Measurements from ENCODE around the gene CYLD. TPM values are rescaled to one million over a fixed set of nuclear protein-coding genes. Genes with fewer than 3 reads are reported as not detected.

The CYLD gene
- total and polyA plus RNA-seq, 2 experiments from 2014 or later: 6.9 to 30.9 TPM

DNA sequence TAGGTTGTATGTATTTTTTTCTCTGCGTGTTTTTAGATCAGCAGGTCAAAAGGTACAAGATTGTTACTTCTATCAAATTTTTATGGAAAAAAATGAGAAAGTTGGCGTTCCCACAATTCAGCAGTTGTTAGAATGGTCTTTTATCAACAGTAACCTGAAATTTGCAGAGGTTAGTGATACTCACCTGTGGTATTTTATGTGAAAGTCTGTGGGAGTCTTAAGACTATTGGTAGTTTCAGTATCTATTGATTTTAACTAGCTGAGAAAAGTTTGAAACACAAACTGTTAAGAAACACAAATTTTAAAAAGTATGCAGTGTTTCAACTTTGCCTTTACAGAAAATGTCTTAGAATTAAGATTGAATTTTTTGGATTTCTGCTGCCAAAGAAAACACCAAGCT, 49.6 kb downstream of the CYLD start:
- no peak for ATAC-seq

DNA sequence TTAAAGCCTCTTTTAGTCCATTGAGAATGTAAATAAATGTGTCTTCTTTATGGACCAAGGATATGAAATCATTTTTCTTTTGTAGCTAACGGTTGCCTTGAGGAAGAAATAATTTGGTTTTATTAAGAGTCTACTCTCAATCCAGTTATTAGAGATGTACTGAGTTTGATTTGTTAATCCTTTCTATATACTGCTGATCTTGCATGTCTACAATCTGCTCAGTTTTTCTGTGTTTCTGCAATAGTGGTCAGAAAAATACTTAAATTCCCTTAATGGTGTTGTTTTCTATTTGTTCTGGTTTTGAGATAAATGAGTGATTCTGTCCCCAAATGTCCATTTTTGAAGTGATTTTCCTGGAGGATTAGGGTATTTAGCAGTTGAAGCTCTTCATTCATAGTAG, 54.9 kb downstream of the CYLD start:
- no peak overlapping the region for H3K27ac ChIP-seq (ENCODE audit: low read depth)
- H3K4me3 ChIP-seq: no peak overlapping the region
- TF ChIP-seq POLR2AphosphoS5 (IDR thresholded peaks at IDR 0.05; ENCODE audit: low read depth) (no peak), EZH2 (IDR thresholded peaks at IDR 0.05; ENCODE audit: low read depth, unreplicated experiment) (no peak), CREB1 (CRISPR knock-in tag; IDR thresholded peaks at IDR 0.05; ENCODE audit: low read depth) (no peak), STAT1 (IDR thresholded peaks at IDR 0.05; ENCODE audit: unreplicated experiment) (no peak), ZNF114 (CRISPR knock-in tag; IDR thresholded peaks at IDR 0.05) (no peak), ZNF331 (CRISPR knock-in tag; IDR thresholded peaks at IDR 0.05; ENCODE audit: low read depth) (no peak), NANOG (IDR thresholded peaks at IDR 0.05; ENCODE audit: borderline replicate concordance) (no peak)
- TF ChIP-seq, protein P1, sequence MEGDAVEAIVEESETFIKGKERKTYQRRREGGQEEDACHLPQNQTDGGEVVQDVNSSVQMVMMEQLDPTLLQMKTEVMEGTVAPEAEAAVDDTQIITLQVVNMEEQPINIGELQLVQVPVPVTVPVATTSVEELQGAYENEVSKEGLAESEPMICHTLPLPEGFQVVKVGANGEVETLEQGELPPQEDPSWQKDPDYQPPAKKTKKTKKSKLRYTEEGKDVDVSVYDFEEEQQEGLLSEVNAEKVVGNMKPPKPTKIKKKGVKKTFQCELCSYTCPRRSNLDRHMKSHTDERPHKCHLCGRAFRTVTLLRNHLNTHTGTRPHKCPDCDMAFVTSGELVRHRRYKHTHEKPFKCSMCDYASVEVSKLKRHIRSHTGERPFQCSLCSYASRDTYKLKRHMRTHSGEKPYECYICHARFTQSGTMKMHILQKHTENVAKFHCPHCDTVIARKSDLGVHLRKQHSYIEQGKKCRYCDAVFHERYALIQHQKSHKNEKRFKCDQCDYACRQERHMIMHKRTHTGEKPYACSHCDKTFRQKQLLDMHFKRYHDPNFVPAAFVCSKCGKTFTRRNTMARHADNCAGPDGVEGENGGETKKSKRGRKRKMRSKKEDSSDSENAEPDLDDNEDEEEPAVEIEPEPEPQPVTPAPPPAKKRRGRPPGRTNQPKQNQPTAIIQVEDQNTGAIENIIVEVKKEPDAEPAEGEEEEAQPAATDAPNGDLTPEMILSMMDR (conservative IDR thresholded peaks at IDR 0.05; ENCODE audit: low read depth in 2 of 2): no peak
- TF ChIP-seq, protein P2, sequence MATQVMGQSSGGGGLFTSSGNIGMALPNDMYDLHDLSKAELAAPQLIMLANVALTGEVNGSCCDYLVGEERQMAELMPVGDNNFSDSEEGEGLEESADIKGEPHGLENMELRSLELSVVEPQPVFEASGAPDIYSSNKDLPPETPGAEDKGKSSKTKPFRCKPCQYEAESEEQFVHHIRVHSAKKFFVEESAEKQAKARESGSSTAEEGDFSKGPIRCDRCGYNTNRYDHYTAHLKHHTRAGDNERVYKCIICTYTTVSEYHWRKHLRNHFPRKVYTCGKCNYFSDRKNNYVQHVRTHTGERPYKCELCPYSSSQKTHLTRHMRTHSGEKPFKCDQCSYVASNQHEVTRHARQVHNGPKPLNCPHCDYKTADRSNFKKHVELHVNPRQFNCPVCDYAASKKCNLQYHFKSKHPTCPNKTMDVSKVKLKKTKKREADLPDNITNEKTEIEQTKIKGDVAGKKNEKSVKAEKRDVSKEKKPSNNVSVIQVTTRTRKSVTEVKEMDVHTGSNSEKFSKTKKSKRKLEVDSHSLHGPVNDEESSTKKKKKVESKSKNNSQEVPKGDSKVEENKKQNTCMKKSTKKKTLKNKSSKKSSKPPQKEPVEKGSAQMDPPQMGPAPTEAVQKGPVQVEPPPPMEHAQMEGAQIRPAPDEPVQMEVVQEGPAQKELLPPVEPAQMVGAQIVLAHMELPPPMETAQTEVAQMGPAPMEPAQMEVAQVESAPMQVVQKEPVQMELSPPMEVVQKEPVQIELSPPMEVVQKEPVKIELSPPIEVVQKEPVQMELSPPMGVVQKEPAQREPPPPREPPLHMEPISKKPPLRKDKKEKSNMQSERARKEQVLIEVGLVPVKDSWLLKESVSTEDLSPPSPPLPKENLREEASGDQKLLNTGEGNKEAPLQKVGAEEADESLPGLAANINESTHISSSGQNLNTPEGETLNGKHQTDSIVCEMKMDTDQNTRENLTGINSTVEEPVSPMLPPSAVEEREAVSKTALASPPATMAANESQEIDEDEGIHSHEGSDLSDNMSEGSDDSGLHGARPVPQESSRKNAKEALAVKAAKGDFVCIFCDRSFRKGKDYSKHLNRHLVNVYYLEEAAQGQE (IDR thresholded peaks at IDR 0.05; ENCODE audit: unreplicated experiment): no peak
- TF ChIP-seq, protein P3, sequence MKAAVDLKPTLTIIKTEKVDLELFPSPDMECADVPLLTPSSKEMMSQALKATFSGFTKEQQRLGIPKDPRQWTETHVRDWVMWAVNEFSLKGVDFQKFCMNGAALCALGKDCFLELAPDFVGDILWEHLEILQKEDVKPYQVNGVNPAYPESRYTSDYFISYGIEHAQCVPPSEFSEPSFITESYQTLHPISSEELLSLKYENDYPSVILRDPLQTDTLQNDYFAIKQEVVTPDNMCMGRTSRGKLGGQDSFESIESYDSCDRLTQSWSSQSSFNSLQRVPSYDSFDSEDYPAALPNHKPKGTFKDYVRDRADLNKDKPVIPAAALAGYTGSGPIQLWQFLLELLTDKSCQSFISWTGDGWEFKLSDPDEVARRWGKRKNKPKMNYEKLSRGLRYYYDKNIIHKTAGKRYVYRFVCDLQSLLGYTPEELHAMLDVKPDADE (IDR thresholded peaks at IDR 0.05): no peak

More for the DNA sequence above, 49.6 kb downstream of the CYLD start:
- H3K27me3 ChIP-seq (ENCODE audit: insufficient read depth): no peaks in the 10 kb centered on the region
- no peaks in the 10 kb centered on the region for H3K4me1 ChIP-seq (ENCODE audit: insufficient read depth)
- Mint-ChIP-seq H3K27me3 (ENCODE audit: insufficient read depth, low read depth, poor library complexity) (no peaks in the 10 kb centered on the region), H3K4me3 (no peak overlapping the region), H3K4me1 (no peaks in the 10 kb centered on the region), H3K9me3 (peaks cover 13% of the 10 kb centered on the region), H3K36me3 (ENCODE audit: low read depth) (peaks cover 18% of the 10 kb centered on the region), H3K27ac (no peak overlapping the region)
- no peaks in the 10 kb centered on the region for H3F3A ChIP-seq (replicated peaks; ENCODE audit: low read depth)
- H2AFZ ChIP-seq: no peak overlapping the region
- H3K9me2 ChIP-seq (ENCODE audit: insufficient read depth): no peaks in the 10 kb centered on the region
- no peak overlapping the region for H3K4me2 ChIP-seq
- no peak overlapping the region for H3K4me3 ChIP-seq
- H3K36me3 ChIP-seq (ENCODE audit: insufficient read depth): 0 out of 2 replicates have a peak, but pooled peaks cover 4% of the 10 kb centered on the region
- H3K79me2 ChIP-seq (replicated peaks; ENCODE audit: insufficient read depth): no peaks in the 10 kb centered on the region
- no peaks in the 10 kb centered on the region for H4K20me1 ChIP-seq (replicated peaks; ENCODE audit: insufficient read depth)
- TF ChIP-seq NANOG (IDR thresholded peaks at IDR 0.05; ENCODE audit: borderline replicate concordance): no peak
- no peak for DNase-seq (ENCODE audit: low spot score)
- no peak overlapping the region for H3K27ac ChIP-seq (ENCODE audit: low read depth)

More for the DNA sequence above, 54.9 kb downstream of the CYLD start:
- no peaks in the 10 kb centered on the region for H3K36me3 ChIP-seq (ENCODE audit: insufficient read depth)
- H3K27ac Mint-ChIP-seq: no peak overlapping the region
- H3K4me3 Mint-ChIP-seq: no peak overlapping the region
- H3K4me2 ChIP-seq: no peak overlapping the region
- no peaks in the 10 kb centered on the region for H3K9me3 Mint-ChIP-seq
- H3K27me3 Mint-ChIP-seq (ENCODE audit: insufficient read depth, low read depth, poor library complexity): no peaks in the 10 kb centered on the region
- DNase-seq (ENCODE audit: low spot score) (no peak), ATAC-seq (no peak)
- no peaks in the 10 kb centered on the region for H3K4me1 ChIP-seq (ENCODE audit: insufficient read depth)
- H3K4me1 Mint-ChIP-seq: peaks cover 5% of the 10 kb centered on the region; the same call in 2 of the 3 replicates
- no peaks in the 10 kb centered on the region for H3K27me3 ChIP-seq (ENCODE audit: insufficient read depth)
- no peaks in the 10 kb centered on the region for H3K9me2 ChIP-seq (ENCODE audit: insufficient read depth)
- H4K20me1 ChIP-seq (replicated peaks; ENCODE audit: insufficient read depth): no peaks in the 10 kb centered on the region
- no peaks in the 10 kb centered on the region for H3K36me3 Mint-ChIP-seq (ENCODE audit: low read depth)
- no peaks in the 10 kb centered on the region for H3K79me2 ChIP-seq (replicated peaks; ENCODE audit: insufficient read depth)
- no peak overlapping the region for H2AFZ ChIP-seq
- no peaks in the 10 kb centered on the region for H3F3A ChIP-seq (replicated peaks; ENCODE audit: low read depth)

Data from GM23338 (cell line).